Esophagus muscularis mucosa (tissue), 3 donors: ENCODE data around the gene RAB4A.

Experiments
- POLR2A ChIP-seq: fragments of 450-650 bp; IDR thresholded peaks from one replicate; pipeline ENCODE4 v1.6.1; 2017; ENCODE audit warnings: antibody characterized with exemption, moderate library complexity, mild to moderate bottlenecking, low read depth
- POLR2AphosphoS5 ChIP-seq, 2 donors: sonication (generic); formaldehyde crosslinking; IDR thresholded peaks; one replicate each; pipeline ENCODE4 v1.6.1; 2017; ENCODE audit warnings: antibody characterized with exemption in 2 of 2
- TF ChIP-seq, protein P1 (sequence below), 3 experiments: fragments of 200-600 bp in 2 of 3; fragments of 450-650 bp in 1 of 3; sonication (generic) in 2 of 3; IDR thresholded peaks; one replicate each; pipeline ENCODE4 v1.5.1; 2017 to 2019; ENCODE audit warnings: antibody characterized with exemption in 3 of 3, mild to moderate bottlenecking in 2 of 3, moderate library complexity in 1 of 3

DNA sequence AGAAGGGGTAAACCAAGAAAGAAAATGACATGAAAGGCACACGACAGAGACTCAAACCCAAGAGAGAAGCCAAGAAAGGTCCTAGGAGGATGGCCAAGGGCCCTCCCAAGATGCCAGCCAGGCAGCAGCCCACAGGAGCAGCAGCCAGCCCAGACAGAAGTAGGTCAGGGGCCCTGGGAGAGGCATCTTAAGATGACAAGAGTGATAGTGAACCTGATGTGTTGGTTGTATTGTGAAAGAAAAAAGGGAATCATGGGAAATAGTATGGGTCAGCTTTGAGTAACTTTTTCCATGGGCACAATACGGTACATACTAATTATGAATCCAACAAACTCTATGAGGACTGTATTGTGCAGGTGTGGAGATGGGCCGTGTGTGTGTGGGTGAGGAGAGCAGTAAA is 68.6 kb downstream of the RAB4A start:
- TF ChIP-seq POLR2AphosphoS5 (IDR thresholded peaks at IDR 0.05): no peak
- TF ChIP-seq, protein P1, sequence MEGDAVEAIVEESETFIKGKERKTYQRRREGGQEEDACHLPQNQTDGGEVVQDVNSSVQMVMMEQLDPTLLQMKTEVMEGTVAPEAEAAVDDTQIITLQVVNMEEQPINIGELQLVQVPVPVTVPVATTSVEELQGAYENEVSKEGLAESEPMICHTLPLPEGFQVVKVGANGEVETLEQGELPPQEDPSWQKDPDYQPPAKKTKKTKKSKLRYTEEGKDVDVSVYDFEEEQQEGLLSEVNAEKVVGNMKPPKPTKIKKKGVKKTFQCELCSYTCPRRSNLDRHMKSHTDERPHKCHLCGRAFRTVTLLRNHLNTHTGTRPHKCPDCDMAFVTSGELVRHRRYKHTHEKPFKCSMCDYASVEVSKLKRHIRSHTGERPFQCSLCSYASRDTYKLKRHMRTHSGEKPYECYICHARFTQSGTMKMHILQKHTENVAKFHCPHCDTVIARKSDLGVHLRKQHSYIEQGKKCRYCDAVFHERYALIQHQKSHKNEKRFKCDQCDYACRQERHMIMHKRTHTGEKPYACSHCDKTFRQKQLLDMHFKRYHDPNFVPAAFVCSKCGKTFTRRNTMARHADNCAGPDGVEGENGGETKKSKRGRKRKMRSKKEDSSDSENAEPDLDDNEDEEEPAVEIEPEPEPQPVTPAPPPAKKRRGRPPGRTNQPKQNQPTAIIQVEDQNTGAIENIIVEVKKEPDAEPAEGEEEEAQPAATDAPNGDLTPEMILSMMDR (IDR thresholded peaks at IDR 0.05): no peak
- TF ChIP-seq POLR2A: no peak
